22Rv1 (cell line): ENCODE data around the gene CXCL14.

Experiments
- ZFX ChIP-seq: fragments of 450-650 bp; IDR thresholded peaks from 2 replicates; pipeline ENCODE4 v1.6.1; 2017; ENCODE audit warnings: antibody characterized with exemption, borderline replicate concordance
- TF ChIP-seq, protein P1 (sequence below): fragments of 450-650 bp; IDR thresholded peaks from 2 replicates; pipeline ENCODE4 v1.5.1; 2017; ENCODE audit warnings: mild to moderate bottlenecking

DNA sequence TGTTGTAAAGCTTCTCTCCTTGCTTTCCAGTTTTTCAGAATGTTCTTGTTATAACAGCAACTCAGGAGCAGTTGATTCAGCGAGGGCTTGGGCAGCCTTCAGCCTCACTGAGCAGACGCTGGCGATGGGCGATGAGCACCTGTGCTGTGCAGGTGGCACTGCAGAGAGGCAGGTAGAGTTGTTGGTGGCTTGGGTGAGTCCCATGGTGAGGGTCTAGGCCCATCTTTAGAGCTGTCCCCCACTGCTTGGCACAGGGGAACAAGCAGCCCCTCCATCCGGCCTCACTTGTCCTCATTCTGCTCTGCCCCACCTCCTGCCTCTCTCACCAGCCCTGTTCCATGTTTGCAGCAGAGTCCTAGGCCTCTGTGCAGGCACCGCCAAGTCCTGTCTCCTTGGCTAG is 6.1 kb upstream of the CXCL14 start:
- TF ChIP-seq, protein P1, sequence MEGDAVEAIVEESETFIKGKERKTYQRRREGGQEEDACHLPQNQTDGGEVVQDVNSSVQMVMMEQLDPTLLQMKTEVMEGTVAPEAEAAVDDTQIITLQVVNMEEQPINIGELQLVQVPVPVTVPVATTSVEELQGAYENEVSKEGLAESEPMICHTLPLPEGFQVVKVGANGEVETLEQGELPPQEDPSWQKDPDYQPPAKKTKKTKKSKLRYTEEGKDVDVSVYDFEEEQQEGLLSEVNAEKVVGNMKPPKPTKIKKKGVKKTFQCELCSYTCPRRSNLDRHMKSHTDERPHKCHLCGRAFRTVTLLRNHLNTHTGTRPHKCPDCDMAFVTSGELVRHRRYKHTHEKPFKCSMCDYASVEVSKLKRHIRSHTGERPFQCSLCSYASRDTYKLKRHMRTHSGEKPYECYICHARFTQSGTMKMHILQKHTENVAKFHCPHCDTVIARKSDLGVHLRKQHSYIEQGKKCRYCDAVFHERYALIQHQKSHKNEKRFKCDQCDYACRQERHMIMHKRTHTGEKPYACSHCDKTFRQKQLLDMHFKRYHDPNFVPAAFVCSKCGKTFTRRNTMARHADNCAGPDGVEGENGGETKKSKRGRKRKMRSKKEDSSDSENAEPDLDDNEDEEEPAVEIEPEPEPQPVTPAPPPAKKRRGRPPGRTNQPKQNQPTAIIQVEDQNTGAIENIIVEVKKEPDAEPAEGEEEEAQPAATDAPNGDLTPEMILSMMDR, result no peak
- no peak for TF ChIP-seq ZFX
